Endothelial cell of umbilical vein (primary cell): ENCODE results near the gene PRKAR1B.

Source experiments
- POLR2AphosphoS5 ChIP-seq: IDR thresholded peaks from 2 replicates; pipeline ENCODE4 v1.6.1; 2012; ENCODE audit warnings: low read depth, mild to moderate bottlenecking, control low read depth, low read length, moderate library complexity; ENCODE audit not compliant: insufficient read depth
- TF ChIP-seq, protein P1 (sequence below), 2 donors: IDR thresholded peaks; 1 replicate in 1 of 2; 2 replicates in 1 of 2; pipeline ENCODE4 v1.5.1; 2011; ENCODE audit warnings: low read length in 2 of 2, mild to moderate bottlenecking in 2 of 2, moderate library complexity in 2 of 2, control low read depth in 1 of 2, inconsistent platforms in 1 of 2, low read depth in 1 of 2; ENCODE audit not compliant: insufficient read depth in 1 of 2; ENCODE audit errors: extremely low read depth in 1 of 2

DNA sequence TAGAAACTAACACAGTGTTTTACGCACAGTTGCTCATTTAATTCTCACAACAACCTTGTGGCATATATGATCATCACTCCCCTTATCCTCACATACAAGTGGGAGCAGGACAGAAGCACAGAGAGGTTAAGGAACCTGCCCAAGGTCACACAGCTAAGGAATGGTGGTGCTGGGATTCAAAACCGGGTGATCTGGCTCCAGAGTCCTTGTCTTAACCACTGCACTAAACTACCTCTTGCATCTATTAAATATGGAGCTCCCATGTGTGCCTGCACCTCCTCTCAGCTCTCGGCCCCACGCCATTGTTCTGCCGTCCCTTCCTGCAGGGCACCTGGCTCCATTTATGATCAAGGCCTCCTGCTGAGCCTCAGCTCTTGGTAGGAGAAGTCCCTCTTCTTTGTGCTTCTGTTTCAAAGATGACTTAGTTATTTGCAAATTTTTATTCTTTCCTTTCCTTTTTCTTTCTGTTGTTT, 107.7 kb downstream of the PRKAR1B start:
- TF ChIP-seq, protein P1, sequence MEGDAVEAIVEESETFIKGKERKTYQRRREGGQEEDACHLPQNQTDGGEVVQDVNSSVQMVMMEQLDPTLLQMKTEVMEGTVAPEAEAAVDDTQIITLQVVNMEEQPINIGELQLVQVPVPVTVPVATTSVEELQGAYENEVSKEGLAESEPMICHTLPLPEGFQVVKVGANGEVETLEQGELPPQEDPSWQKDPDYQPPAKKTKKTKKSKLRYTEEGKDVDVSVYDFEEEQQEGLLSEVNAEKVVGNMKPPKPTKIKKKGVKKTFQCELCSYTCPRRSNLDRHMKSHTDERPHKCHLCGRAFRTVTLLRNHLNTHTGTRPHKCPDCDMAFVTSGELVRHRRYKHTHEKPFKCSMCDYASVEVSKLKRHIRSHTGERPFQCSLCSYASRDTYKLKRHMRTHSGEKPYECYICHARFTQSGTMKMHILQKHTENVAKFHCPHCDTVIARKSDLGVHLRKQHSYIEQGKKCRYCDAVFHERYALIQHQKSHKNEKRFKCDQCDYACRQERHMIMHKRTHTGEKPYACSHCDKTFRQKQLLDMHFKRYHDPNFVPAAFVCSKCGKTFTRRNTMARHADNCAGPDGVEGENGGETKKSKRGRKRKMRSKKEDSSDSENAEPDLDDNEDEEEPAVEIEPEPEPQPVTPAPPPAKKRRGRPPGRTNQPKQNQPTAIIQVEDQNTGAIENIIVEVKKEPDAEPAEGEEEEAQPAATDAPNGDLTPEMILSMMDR (IDR thresholded peaks at IDR 0.05; ENCODE audit: extremely low read depth in 1 of 2, insufficient read depth in 1 of 2, low read depth in 1 of 2, low read length in 2 of 2): no peak
- TF ChIP-seq POLR2AphosphoS5: no peak
